Measurements from ENCODE around the gene TIPARP.

GRCh38 chr3:156749244-156749643, 74.9 kb downstream of the TIPARP start:
- no peak for TF ChIP-seq CTCF (IDR thresholded peaks at IDR 0.05)
- TF ChIP-seq POLR2A (IDR thresholded peaks at IDR 0.05): no peak

Data from right lobe of liver (tissue), 4 donors.